ENCODE data around the gene RBM4B.
"Not testable (repeated sequence)": the region's sequence is repeated elsewhere in the genome, so short reads cannot be mapped to it uniquely, and the experiment has no call there.

The RBM4B gene

GRCh38 chr11:66677599-66678375 lies at the start of gene RBM4B:
Gene RBM4B, minus strand, starts transcription at chr11:66677887. Its CDS starts 808 bp downstream, at chr11:66677079.
- DNase-seq (ENCODE audit: low spot score) = peak; percentile 98

GRCh38 chr11:66725647-66726046 lies 48.0 kb upstream of the RBM4B start:
- DNase-seq (ENCODE audit: low spot score) = no peak

GRCh38 chr11:66725114-66725513 lies 47.4 kb upstream of the RBM4B start:
- DNase-seq (ENCODE audit: low spot score) = no peak

- not testable (repeated sequence) for DNase-seq (ENCODE audit: low spot score)
These were observed 46.5 kb upstream of the RBM4B start for GRCh38 chr11:66724167-66724566.

GRCh38 chr11:66723693-66724092 lies 46.0 kb upstream of the RBM4B start:
- DNase-seq (ENCODE audit: low spot score) = no peak

GRCh38 chr11:66722745-66723651 lies 45.3 kb upstream of the RBM4B start:
- DNase-seq (ENCODE audit: low spot score) = no peak

GRCh38 chr11:66721939-66722338 lies 44.3 kb upstream of the RBM4B start:
- DNase-seq (ENCODE audit: low spot score) = no peak

GRCh38 chr11:66720899-66721470 lies 43.3 kb upstream of the RBM4B start:
- no peak for DNase-seq (ENCODE audit: low spot score)

GRCh38 chr11:66720223-66720898 lies 42.7 kb upstream of the RBM4B start:
- DNase-seq (ENCODE audit: low spot score) = no peak

- DNase-seq (ENCODE audit: low spot score) = no peak
These were observed 41.6 kb upstream of the RBM4B start for GRCh38 chr11:66719111-66719872.

- no peak for DNase-seq (ENCODE audit: low spot score)
These were observed 40.8 kb upstream of the RBM4B start for GRCh38 chr11:66718320-66718971.

GRCh38 chr11:66717925-66718319 lies 40.2 kb upstream of the RBM4B start:
- DNase-seq (ENCODE audit: low spot score) = no peak

- no peak for DNase-seq (ENCODE audit: low spot score)
These were observed 39.3 kb upstream of the RBM4B start for GRCh38 chr11:66716996-66717395.

GRCh38 chr11:66715346-66716085 lies 37.8 kb upstream of the RBM4B start:
- no peak for DNase-seq (ENCODE audit: low spot score)

- DNase-seq (ENCODE audit: low spot score) = no peak
These were observed 36.2 kb upstream of the RBM4B start for GRCh38 chr11:66713746-66714480.

- DNase-seq (ENCODE audit: low spot score) = no peak
These were observed 32.8 kb upstream of the RBM4B start for GRCh38 chr11:66710384-66710930.

- DNase-seq (ENCODE audit: low spot score) = no peak
These were observed 31.0 kb upstream of the RBM4B start for GRCh38 chr11:66708701-66709100.

- no peak for DNase-seq (ENCODE audit: low spot score)
These were observed 30.4 kb upstream of the RBM4B start for GRCh38 chr11:66708094-66708493.

GRCh38 chr11:66707486-66707885 lies 29.8 kb upstream of the RBM4B start:
- no peak for DNase-seq (ENCODE audit: low spot score)

Data from NAMALWA (cell line).